Globus pallidus (tissue), 1 donor: ENCODE data around the gene PTPRG.

Experiments
- DNase-seq: peaks from one replicate; pipeline ENCODE4 v3.0.0-alpha.2; 2015; ENCODE audit warnings: low spot score

Gene PTPRG

GRCh38 chr3:61967019-61967418, 405.6 kb downstream of the PTPRG start:
- DNase-seq, result no peak

GRCh38 chr3:61967937-61968336, 406.6 kb downstream of the PTPRG start:
- DNase-seq, result no peak

- DNase-seq, result no peak
These were observed 413.3 kb downstream of the PTPRG start for GRCh38 chr3:61974662-61975061.

GRCh38 chr3:61975199-61975598, 413.8 kb downstream of the PTPRG start:
- DNase-seq, result no peak

- DNase-seq, result no peak
These were observed 414.6 kb downstream of the PTPRG start for GRCh38 chr3:61975936-61976335.

- DNase-seq, result no peak
These were observed 417.4 kb downstream of the PTPRG start for GRCh38 chr3:61978460-61979419.

- DNase-seq, result no peak
These were observed 418.3 kb downstream of the PTPRG start for GRCh38 chr3:61979638-61980037.

- DNase-seq, result no peak
These were observed 418.7 kb downstream of the PTPRG start for GRCh38 chr3:61980041-61980440.

- DNase-seq, result no peak
These were observed 419.7 kb downstream of the PTPRG start for GRCh38 chr3:61981060-61981459.

GRCh38 chr3:61983479-61983878, 422.1 kb downstream of the PTPRG start:
- DNase-seq, result no peak

- no peak for DNase-seq
These were observed 423.6 kb downstream of the PTPRG start for GRCh38 chr3:61985020-61985419.

GRCh38 chr3:61986473-61986872, 425.1 kb downstream of the PTPRG start:
- DNase-seq, result no peak

- no peak for DNase-seq
These were observed 428.3 kb downstream of the PTPRG start for GRCh38 chr3:61989681-61990080.

- DNase-seq, result no peak
These were observed 429.1 kb downstream of the PTPRG start for GRCh38 chr3:61990327-61991027.

GRCh38 chr3:61991706-61992105, 430.3 kb downstream of the PTPRG start:
- DNase-seq, result no peak

GRCh38 chr3:61996366-61996765, 435.0 kb downstream of the PTPRG start:
- DNase-seq, result no peak

- no peak for DNase-seq
These were observed 435.7 kb downstream of the PTPRG start for GRCh38 chr3:61997101-61997500.

GRCh38 chr3:62003835-62004234, 442.5 kb downstream of the PTPRG start:
- no peak for DNase-seq

GRCh38 chr3:62007036-62007435, 445.7 kb downstream of the PTPRG start:
- peak; percentile 56 for DNase-seq

- DNase-seq, result no peak
These were observed 449.6 kb downstream of the PTPRG start for GRCh38 chr3:62010989-62011388.

GRCh38 chr3:62011666-62012065, 450.3 kb downstream of the PTPRG start:
- no peak for DNase-seq

GRCh38 chr3:62013951-62014350, 452.6 kb downstream of the PTPRG start:
- DNase-seq, result no peak

GRCh38 chr3:62015111-62015510, 453.7 kb downstream of the PTPRG start:
- no peak for DNase-seq
